Neutrophil (primary cell): Measurements from ENCODE around the gene TRIM8.

Experiments
- H3K27ac ChIP-seq: fragments of 200-600 bp; sonication (generic); 2 replicates; pipeline ENCODE4 v1.5.1; 2016; ENCODE audit warnings: mild to moderate bottlenecking, moderate library complexity
- H3K27me3 ChIP-seq: fragments of 200-600 bp; sonication (generic); 2 replicates; pipeline ENCODE4 v1.6.0; 2016; ENCODE audit warnings: mild to moderate bottlenecking
- H3K36me3 ChIP-seq: fragments of 200-600 bp; sonication (generic); 2 replicates; pipeline ENCODE4 v1.5.1; 2017
- H3K4me1 ChIP-seq, 2 experiments: fragments of 200-600 bp in 1 of 2; sonication (generic) in 1 of 2; 1 replicate in 1 of 2; 2 replicates in 1 of 2; pipeline versions ENCODE4 v1.5.1 to v1.6.1; 2013 to 2016; ENCODE audit warnings: low read depth in 1 of 2, low read length in 1 of 2, mild to moderate bottlenecking in 1 of 2, moderate library complexity in 1 of 2; ENCODE audit not compliant: control insufficient read depth in 1 of 2, insufficient read depth in 1 of 2
- H3K4me3 ChIP-seq, 2 experiments: fragments of 200-600 bp in 1 of 2; sonication (generic) in 1 of 2; 1 replicate in 1 of 2; 2 replicates in 1 of 2; pipeline ENCODE4 v1.5.1; 2013 to 2016; ENCODE audit warnings: low read depth in 1 of 2, low read length in 1 of 2, mild to moderate bottlenecking in 1 of 2, moderate library complexity in 1 of 2
- H3K9me3 ChIP-seq: fragments of 200-600 bp; sonication (generic); 2 replicates; pipeline ENCODE4 v1.5.1; 2016
- TF ChIP-seq, protein P1 (sequence below): fragments of 200-600 bp; sonication (generic); IDR thresholded peaks from 2 replicates; pipeline ENCODE4 v1.5.1; 2016; ENCODE audit warnings: antibody characterized with exemption

TRIM8 gene, protein sequence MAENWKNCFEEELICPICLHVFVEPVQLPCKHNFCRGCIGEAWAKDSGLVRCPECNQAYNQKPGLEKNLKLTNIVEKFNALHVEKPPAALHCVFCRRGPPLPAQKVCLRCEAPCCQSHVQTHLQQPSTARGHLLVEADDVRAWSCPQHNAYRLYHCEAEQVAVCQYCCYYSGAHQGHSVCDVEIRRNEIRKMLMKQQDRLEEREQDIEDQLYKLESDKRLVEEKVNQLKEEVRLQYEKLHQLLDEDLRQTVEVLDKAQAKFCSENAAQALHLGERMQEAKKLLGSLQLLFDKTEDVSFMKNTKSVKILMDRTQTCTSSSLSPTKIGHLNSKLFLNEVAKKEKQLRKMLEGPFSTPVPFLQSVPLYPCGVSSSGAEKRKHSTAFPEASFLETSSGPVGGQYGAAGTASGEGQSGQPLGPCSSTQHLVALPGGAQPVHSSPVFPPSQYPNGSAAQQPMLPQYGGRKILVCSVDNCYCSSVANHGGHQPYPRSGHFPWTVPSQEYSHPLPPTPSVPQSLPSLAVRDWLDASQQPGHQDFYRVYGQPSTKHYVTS

DNA sequence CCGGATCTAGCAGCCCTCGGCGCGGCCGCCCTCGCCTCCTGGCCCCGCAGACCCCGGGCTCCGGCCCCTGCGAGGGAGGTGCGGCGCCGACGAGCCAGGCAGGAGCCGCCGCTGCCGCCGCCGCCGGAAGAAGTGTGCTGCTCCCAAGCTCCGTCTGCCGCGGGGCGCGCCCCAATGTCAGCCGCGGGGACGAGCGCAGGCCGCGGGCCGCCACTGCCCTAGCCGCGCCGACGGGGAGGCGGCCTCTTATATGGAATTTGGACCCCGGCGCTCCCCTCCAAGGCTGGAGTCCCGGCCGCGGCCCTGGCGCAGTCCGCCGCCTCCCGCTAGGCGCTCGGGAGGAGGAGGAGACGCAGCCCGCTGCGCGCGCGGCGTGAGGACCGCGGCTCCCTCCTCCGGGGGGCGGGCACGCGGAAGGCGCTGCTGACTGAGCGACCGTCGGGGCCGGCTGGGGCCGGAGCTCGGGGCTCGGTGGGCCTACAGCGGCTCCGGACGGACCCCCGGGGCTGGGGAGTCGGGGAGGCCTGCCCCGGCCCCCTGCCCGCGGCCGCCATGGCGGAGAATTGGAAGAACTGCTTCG is at the start of gene TRIM8:
Gene TRIM8 (plus strand): TSS at position 414 of the 580 bp plus-strand sequence. CDS start 139 bp downstream, at position 553.
- no peaks in the 10 kb centered on the region for H3K27me3 ChIP-seq
- TF ChIP-seq, protein P1, sequence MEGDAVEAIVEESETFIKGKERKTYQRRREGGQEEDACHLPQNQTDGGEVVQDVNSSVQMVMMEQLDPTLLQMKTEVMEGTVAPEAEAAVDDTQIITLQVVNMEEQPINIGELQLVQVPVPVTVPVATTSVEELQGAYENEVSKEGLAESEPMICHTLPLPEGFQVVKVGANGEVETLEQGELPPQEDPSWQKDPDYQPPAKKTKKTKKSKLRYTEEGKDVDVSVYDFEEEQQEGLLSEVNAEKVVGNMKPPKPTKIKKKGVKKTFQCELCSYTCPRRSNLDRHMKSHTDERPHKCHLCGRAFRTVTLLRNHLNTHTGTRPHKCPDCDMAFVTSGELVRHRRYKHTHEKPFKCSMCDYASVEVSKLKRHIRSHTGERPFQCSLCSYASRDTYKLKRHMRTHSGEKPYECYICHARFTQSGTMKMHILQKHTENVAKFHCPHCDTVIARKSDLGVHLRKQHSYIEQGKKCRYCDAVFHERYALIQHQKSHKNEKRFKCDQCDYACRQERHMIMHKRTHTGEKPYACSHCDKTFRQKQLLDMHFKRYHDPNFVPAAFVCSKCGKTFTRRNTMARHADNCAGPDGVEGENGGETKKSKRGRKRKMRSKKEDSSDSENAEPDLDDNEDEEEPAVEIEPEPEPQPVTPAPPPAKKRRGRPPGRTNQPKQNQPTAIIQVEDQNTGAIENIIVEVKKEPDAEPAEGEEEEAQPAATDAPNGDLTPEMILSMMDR = no peak

DNA sequence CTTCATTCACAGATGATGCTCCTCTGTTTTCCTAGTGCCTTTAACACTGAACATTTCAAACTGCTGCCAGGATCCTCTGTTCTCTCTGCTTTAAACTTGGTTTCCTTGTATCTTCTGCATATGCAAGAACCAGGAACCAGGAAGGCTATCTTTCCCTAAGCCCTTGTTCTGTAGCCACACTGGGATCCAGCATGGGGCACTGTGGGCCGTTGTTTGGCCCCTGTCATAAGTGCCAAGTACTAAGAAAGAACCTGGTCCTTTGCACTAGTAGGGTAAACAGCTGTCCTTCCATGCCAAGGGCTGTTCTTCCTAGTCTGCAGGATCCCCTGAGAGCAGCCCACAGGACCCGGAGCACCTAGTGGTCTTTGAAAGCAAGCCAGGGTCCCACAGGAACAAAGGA is 49.0 kb upstream of the TRIM8 start:
- H3K9me3 ChIP-seq = no peaks in the 10 kb centered on the region
- H3K36me3 ChIP-seq = peaks cover 18% of the 10 kb centered on the region

More for the DNA sequence above, at the start of gene TRIM8:
- no peaks in the 10 kb centered on the region for H3K9me3 ChIP-seq
- H3K36me3 ChIP-seq = no peaks in the 10 kb centered on the region
- peaks cover 40 to 44% of the 10 kb centered on the region in 2 experiments for H3K4me1 ChIP-seq
- H3K27ac ChIP-seq = peak within 1 kb of the TSS; percentile 100
- peak within 1 kb of the TSS; percentile 77 to 93 for H3K4me3 ChIP-seq

DNA sequence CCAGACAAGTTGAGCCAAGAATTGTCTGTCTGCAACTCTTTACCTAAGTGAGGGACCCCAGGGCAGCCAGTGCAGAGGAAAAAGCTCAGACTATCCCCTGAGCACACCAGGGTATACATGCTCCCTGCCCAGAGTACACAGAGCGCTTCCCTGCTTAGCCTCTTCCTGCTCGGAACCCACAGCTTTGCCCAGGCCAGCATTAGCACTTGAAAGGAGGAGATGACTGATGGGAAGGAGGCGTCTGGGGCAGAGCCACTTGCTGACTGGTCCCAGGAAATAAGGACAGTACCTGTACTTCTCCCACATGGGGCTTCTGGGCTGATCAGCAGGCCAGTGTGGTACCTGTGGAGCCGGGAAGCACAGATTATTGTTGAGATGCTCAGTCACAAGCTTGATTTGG is 48.4 kb upstream of the TRIM8 start:
- Histone ChIP-seq H3K36me3 (peaks cover 18% of the 10 kb centered on the region), H3K4me1 (peaks cover 45 to 46% of the 10 kb centered on the region in 2 experiments), H3K27ac (no peak overlapping the region)

More for the DNA sequence above, 49.0 kb upstream of the TRIM8 start:
- Histone ChIP-seq H3K4me3 (no peak overlapping the region), H3K27me3 (no peaks in the 10 kb centered on the region), H3K4me1 (peaks cover 39 to 40% of the 10 kb centered on the region in 2 experiments), H3K27ac (no peak overlapping the region)
- TF ChIP-seq, protein P1 = no peak

DNA sequence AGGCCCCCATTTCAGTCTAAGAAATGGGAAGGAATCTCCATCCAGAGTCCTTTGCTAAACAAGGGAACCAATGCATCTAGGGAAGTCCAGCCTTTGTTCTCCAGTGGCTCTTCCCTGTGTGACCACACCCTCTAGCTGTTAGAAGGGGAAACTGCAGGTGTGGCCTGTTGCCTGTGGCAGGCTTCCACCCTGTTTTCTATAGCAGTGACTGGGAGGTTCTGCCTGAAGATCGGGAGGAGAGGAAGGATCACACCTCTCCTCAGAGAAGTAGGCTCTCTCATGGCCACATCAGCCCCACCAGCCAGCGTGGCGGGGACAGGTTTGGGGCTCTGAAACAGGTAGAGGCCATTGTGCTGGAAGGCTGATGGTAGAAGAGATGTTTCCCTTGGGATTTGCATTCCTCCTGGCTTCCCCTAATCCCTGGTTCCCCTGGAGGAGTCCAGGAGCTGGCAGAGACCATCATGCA is 47.7 kb upstream of the TRIM8 start:
- no peak overlapping the region for H3K4me3 ChIP-seq
- H3K4me1 ChIP-seq = peaks cover 49 to 50% of the 10 kb centered on the region in 2 experiments
- H3K9me3 ChIP-seq = no peaks in the 10 kb centered on the region
- TF ChIP-seq, protein P1 = peak; percentile 82
- H3K27me3 ChIP-seq = no peaks in the 10 kb centered on the region
- peaks cover 18% of the 10 kb centered on the region for H3K36me3 ChIP-seq
- peak overlapping the region; percentile 25 for H3K27ac ChIP-seq

More for the DNA sequence above, 48.4 kb upstream of the TRIM8 start:
- Histone ChIP-seq H3K27me3 (no peaks in the 10 kb centered on the region), H3K4me3 (no peak overlapping the region), H3K9me3 (no peaks in the 10 kb centered on the region)
- TF ChIP-seq, protein P1 = no peak

DNA sequence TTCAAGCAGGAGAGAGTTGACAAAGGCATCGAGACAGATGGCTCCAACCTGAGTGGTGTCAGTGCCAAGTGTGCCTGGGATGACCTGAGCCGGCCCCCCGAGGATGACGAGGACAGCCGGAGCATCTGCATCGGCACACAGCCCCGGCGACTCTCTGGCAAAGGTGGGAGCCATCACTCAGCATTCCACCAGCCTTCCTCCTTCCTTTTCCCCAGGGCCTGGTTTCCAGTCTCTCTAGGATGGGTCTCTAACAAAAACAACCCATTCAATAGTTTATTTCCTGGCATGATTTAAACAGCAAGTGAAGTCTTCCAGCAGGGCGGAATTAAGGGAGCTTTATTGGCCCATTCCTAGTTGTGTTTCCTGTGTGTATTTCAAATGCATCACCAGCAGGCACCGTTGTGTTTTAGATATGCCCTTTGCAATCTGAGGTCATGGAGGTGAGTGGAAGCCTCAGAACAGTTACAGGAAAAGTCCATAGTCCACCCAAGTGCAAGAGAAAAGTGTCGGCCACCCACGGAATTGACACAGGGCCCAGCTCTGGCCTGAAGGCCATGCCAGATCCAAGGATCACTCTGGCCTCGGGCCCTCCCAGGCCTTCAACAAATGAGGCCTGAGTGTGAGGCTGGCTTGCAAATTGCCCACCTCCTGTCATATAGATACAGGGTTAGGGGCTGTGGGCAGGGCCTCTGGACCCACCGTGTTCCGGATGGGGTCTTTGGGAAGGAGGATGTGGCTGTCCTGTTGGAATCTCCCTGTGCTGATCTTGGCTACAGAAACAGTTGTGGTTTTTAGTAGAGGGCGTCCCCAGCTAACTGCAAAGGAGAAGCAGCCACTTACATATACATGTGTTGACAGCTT is 46.9 kb upstream of the TRIM8 start:
- TF ChIP-seq, protein P1 = no peak
- H3K9me3 ChIP-seq = no peaks in the 10 kb centered on the region
- H3K4me1 ChIP-seq = peaks cover 49 to 50% of the 10 kb centered on the region in 2 experiments
- no peak overlapping the region for H3K4me3 ChIP-seq
- no peaks in the 10 kb centered on the region for H3K27me3 ChIP-seq
- H3K36me3 ChIP-seq = peaks cover 18% of the 10 kb centered on the region
- peak overlapping the region; percentile 38 for H3K27ac ChIP-seq
